ENCODE measurements around the gene AXIN2. TPM values are rescaled to one million over a fixed set of nuclear protein-coding genes. Genes with fewer than 3 reads are reported as not detected.

AXIN2 gene
- total RNA-seq, 1 experiment from 2014 or later: 2.4 TPM

- Histone ChIP-seq H3K27ac (ENCODE audit: low read length) (no peak overlapping the region), H3K4me3 (ENCODE audit: low read depth in 2 of 2, low read length in 2 of 2) (no peak overlapping the region), H3K4me1 (ENCODE audit: control insufficient read depth, insufficient read depth, low read length) (no peaks in the 10 kb centered on the region), H3K27me3 (ENCODE audit: control insufficient read depth, insufficient read depth, low read length) (no peaks in the 10 kb centered on the region), H3K36me3 (ENCODE audit: control insufficient read depth, insufficient read depth, low read length) (no peaks in the 10 kb centered on the region), H3K9me3 (ENCODE audit: control insufficient read depth, insufficient read depth, low read depth, low read length) (no peaks in the 10 kb centered on the region)
- no TSS peak for BruUV-seq (replicated peaks)
- intact Hi-C loops (cut with micrococcal nuclease; ENCODE audit: unreplicated experiment): no loop called here
- ATAC-seq (no peak), DNase-seq (ENCODE audit: low read depth, low spot score) (no peak)
- ChIA-PET CTCF (no interaction called here), POLR2A (no interaction called here)
- TF ChIP-seq REST (IDR thresholded peaks at IDR 0.05; ENCODE audit: insufficient read depth in 1 of 2, low read depth in 2 of 2, low read length in 1 of 2) (no peak), SIN3A (IDR thresholded peaks at IDR 0.05; ENCODE audit: borderline replicate concordance, insufficient read depth, low read depth, low read length) (no peak), POLR2AphosphoS5 (IDR thresholded peaks at IDR 0.05; ENCODE audit: low read depth, low read length) (no peak), TCF7L2 (IDR thresholded peaks at IDR 0.05; ENCODE audit: low read depth, low read length) (no peak), CTCF (IDR thresholded peaks at IDR 0.05) (no peak)
- in situ Hi-C loops (cut with HindIII; ENCODE audit: low pct_unique_long_range_greater_than_20kb, low sequenced_read_pairs): no loop called here
Observed at GRCh38 chr17:65550075-65550662, 11.3 kb downstream of the AXIN2 start.

GRCh38 chr17:65548269-65548969 lies 13.0 kb downstream of the AXIN2 start:
- no peak overlapping the region for H3K4me3 ChIP-seq (ENCODE audit: low read depth in 2 of 2, low read length in 2 of 2)
- no peaks in the 10 kb centered on the region for H3K4me1 ChIP-seq (ENCODE audit: control insufficient read depth, insufficient read depth, low read length)
- no peaks in the 10 kb centered on the region for H3K36me3 ChIP-seq (ENCODE audit: control insufficient read depth, insufficient read depth, low read length)
- ChIA-PET CTCF (no interaction called here), POLR2A (no interaction called here)
- H3K27ac ChIP-seq (ENCODE audit: low read length): no peak overlapping the region
- in situ Hi-C loops (cut with HindIII; ENCODE audit: low pct_unique_long_range_greater_than_20kb, low sequenced_read_pairs) (no loop called here), intact Hi-C loops (cut with micrococcal nuclease; ENCODE audit: unreplicated experiment) (no loop called here)
- H3K27me3 ChIP-seq (ENCODE audit: control insufficient read depth, insufficient read depth, low read length): no peaks in the 10 kb centered on the region
- no peak for DNase-seq (ENCODE audit: low read depth, low spot score)
- no peak for ATAC-seq
- H3K9me3 ChIP-seq (ENCODE audit: control insufficient read depth, insufficient read depth, low read depth, low read length): no peaks in the 10 kb centered on the region
- TF ChIP-seq POLR2AphosphoS5 (IDR thresholded peaks at IDR 0.05; ENCODE audit: low read depth, low read length) (no peak), CTCF (IDR thresholded peaks at IDR 0.05) (no peak), SIN3A (IDR thresholded peaks at IDR 0.05; ENCODE audit: borderline replicate concordance, insufficient read depth, low read depth, low read length) (no peak), TCF7L2 (IDR thresholded peaks at IDR 0.05; ENCODE audit: low read depth, low read length) (no peak), REST (IDR thresholded peaks at IDR 0.05; ENCODE audit: insufficient read depth in 1 of 2, low read depth in 2 of 2, low read length in 1 of 2) (no peak)
- no TSS peak for BruUV-seq (replicated peaks)
